HepG2 (cell line): ENCODE results near the gene MYO15A. TPM values are rescaled to one million over a fixed set of nuclear protein-coding genes. Genes with fewer than 3 reads are reported as not detected.
A peak's percentile ranks its signal among the peaks of the same experiment; 100 is the strongest.

ENCODE experiments used
- ATAC-seq: fragments of 200-7000 bp; cut with Tn5 transposase; 3 replicates; pipeline ENCODE4 v1.9.1; 2020; ENCODE audit warnings: mild to moderate bottlenecking, moderate library complexity
- BruUV-seq: library from RNA; stranded (reverse); fragments of 400-500 nt; replicated peaks from 2 replicates; lab custom pipeline; 2021; lab: Mats Ljungman, UMichigan
- CTCF ChIA-PET: fragments of 300-600 bp; formaldehyde crosslinking; extraction: SDS; loops from one replicate; lab custom pipeline; 2021; ENCODE audit warnings: low total read pairs, inconsistent platforms, low intra/inter-chr PET ratio; lab: Yijun Ruan, JAX
- POLR2A ChIA-PET: fragments of 350-600 bp; sonication (Branson Sonifier 250); formaldehyde crosslinking; loops from one replicate; lab custom pipeline; 2020; ENCODE audit warnings: antibody characterized with exemption, inconsistent platforms; lab: Yijun Ruan, JAX
- DNase-seq: peaks from one replicate; pipeline ENCODE4 v3.0.0-alpha.2; 2015; ENCODE audit warnings: low spot score
- FAIRE-seq: peaks from 3 replicates; lab custom pipeline; 2011; peaks lifted over from hg19 to GRCh38; lab: Jason Lieb, UNC
- H2AFZ ChIP-seq: one replicate; pipeline ENCODE4 v1.6.1; 2011; ENCODE audit warnings: low read length, inconsistent platforms
- H3K27ac ChIP-seq: fragments of 300-600 bp; 3 replicates; pipeline ENCODE4 v1.8.0; 2011; ENCODE audit warnings: mixed run types, mild to moderate bottlenecking, mixed read lengths, low read length, inconsistent platforms; ENCODE audit not compliant: insufficient read depth; ENCODE audit errors: extremely low read length
- H3K27me3 ChIP-seq, 2 experiments: fragments of 200-600 bp in 1 of 2; 2 replicates in 1 of 2; 3 replicates in 1 of 2; pipeline versions ENCODE4 v1.6.0 to v1.8.0; 2011; ENCODE audit warnings: low read length in 2 of 2, mild to moderate bottlenecking in 2 of 2, moderate library complexity in 2 of 2, inconsistent platforms in 1 of 2; ENCODE audit not compliant: insufficient read depth in 2 of 2, control insufficient read depth in 1 of 2
- H3K36me3 ChIP-seq, 2 experiments: fragments of 200-600 bp in 1 of 2; replicated peaks in 1 of 2; 2 replicates in 1 of 2; 3 replicates in 1 of 2; pipeline versions ENCODE4 v1.5.1 to v1.8.0; 2011; ENCODE audit warnings: low read length in 2 of 2, inconsistent platforms in 1 of 2; ENCODE audit not compliant: insufficient read depth in 2 of 2, control insufficient read depth in 1 of 2
- H3K4me1 ChIP-seq: 2 replicates; pipeline ENCODE4 v1.5.1; 2012; ENCODE audit warnings: low read length, inconsistent platforms; ENCODE audit not compliant: insufficient read depth
- H3K4me2 ChIP-seq: 2 replicates; pipeline ENCODE4 v1.6.0; 2011; ENCODE audit warnings: low read depth, low read length, inconsistent platforms
- H3K4me3 ChIP-seq, 3 experiments: fragments of 200-600 bp in 1 of 3; sonication (generic), shearing (Covaris generic) in 1 of 3; replicated peaks in 1 of 3; 2 replicates each; pipeline ENCODE4 v1.5.1; 2011 to 2016; ENCODE audit warnings: low read length in 3 of 3, inconsistent platforms in 2 of 3, low read depth in 2 of 3, mild to moderate bottlenecking in 2 of 3, control low read depth in 1 of 3, mixed read lengths in 1 of 3; ENCODE audit not compliant: insufficient read depth in 1 of 3
- H3K79me2 ChIP-seq: one replicate; pipeline ENCODE4 v1.6.1; 2011; ENCODE audit warnings: low read length, inconsistent platforms; ENCODE audit not compliant: insufficient read depth
- H3K9ac ChIP-seq: 2 replicates; pipeline ENCODE4 v1.6.0; 2011; ENCODE audit warnings: mild to moderate bottlenecking, low read depth, low read length, inconsistent platforms; ENCODE audit not compliant: insufficient read depth
- H3K9me3 ChIP-seq: 2 replicates; pipeline ENCODE4 v1.5.1; 2012; ENCODE audit warnings: mild to moderate bottlenecking, low read length
- H4K20me1 ChIP-seq: 2 replicates; pipeline ENCODE4 v1.6.0; 2011; ENCODE audit warnings: inconsistent platforms, mild to moderate bottlenecking, low read length, moderate library complexity; ENCODE audit not compliant: insufficient read depth
- CBFB ChIP-seq: sonication (generic); formaldehyde crosslinking; IDR thresholded peaks from 2 replicates; pipeline ENCODE4 v1.4.0; 2020; ENCODE audit warnings: missing genetic modification reagents
- CCDC6 ChIP-seq: sonication (generic); formaldehyde crosslinking; IDR thresholded peaks from 2 replicates; pipeline ENCODE4 v1.8.1; 2022; ENCODE audit warnings: mild to moderate bottlenecking, missing genetic modification reagents, moderate library complexity
- HNF1A ChIP-seq, 2 experiments: sonication (generic) in 1 of 2; formaldehyde crosslinking in 1 of 2; IDR thresholded peaks; 2 replicates each; pipeline versions ENCODE4 v1.4.0 to v1.6.1; 2016 to 2020; ENCODE audit warnings: borderline replicate concordance in 1 of 2, low read depth in 1 of 2, mild to moderate bottlenecking in 1 of 2, missing genetic modification reagents in 1 of 2
- KDM4B ChIP-seq: sonication (generic); formaldehyde crosslinking; IDR thresholded peaks from 2 replicates; pipeline ENCODE4 v1.4.0; 2020; ENCODE audit warnings: missing genetic modification reagents
- MYC ChIP-seq: sonication (generic); formaldehyde crosslinking; IDR thresholded peaks from 2 replicates; pipeline ENCODE4 v1.9.0; 2021; ENCODE audit warnings: missing genetic modification reagents, borderline replicate concordance
- ZBTB33 ChIP-seq: sonication (generic); formaldehyde crosslinking; IDR thresholded peaks from 2 replicates; pipeline ENCODE4 v1.4.0; 2020; ENCODE audit warnings: missing genetic modification reagents
- WGBS: methylation state at CpG from one replicate; pipeline ENCODE4 v1.1.6; 2017; ENCODE audit warnings: low lambda C conversion rate; 5-methylcytosine and 5-hydroxymethylcytosine counted together
- in situ Hi-C: cut with HindIII; loops from 2 replicates; pipeline ENCODE4 v1.10.0; 2017; ENCODE audit warnings: low pct_unique_long_range_greater_than_20kb; ENCODE audit not compliant: extremely low pct_ligation_motif_present
- intact Hi-C: fragments of 100-400 bp; cut with micrococcal nuclease; formaldehyde crosslinking; loops from one replicate; pipeline ENCODE4 v1.10.0; 2022; ENCODE audit not compliant: unreplicated experiment
- polyA plus RNA-seq, 8 experiments: library from polyadenylated mRNA; depleted of rRNA in 3 of 8; stranded (reverse) in 7 of 8; unstranded in 1 of 8; fragments of >200 nt; fragmentation: Illumina TruSeq in 4 of 8; extraction: Trizol in 4 of 8; gene quantifications; 2 replicates each; pipeline versions ENCODE4 v1.2.1 to v1.2.3, GENCODE V29; 2011 to 2016; ENCODE audit warnings: low read depth in 4 of 8, missing spikeins in 1 of 8, mixed read lengths in 1 of 8; ENCODE audit not compliant: insufficient read depth in 1 of 8
- total RNA-seq, 5 experiments: library from RNA; depleted of rRNA; stranded (reverse); fragments of >200 nt; fragmentation: Illumina TruSeq; extraction: Trizol; gene quantifications; 2 replicates each; pipeline ENCODE4 v1.2.3, GENCODE V29; 2016; ENCODE audit warnings: low read depth in 1 of 5

The MYO15A gene
- total and polyA plus RNA-seq, 2 of the 13 experiments (the other 11 are each of a cell fraction or from before 2014, with no cell fraction given) = 0.07 to 0.20 TPM

GRCh38 chr17:18172531-18173278, 64.1 kb downstream of the MYO15A start (continued):
- TF ChIP-seq HNF1A (IDR thresholded peaks at IDR 0.05; ENCODE audit: low read depth) = no peak
- TF ChIP-seq HNF1A (CRISPR knock-in tag; IDR thresholded peaks at IDR 0.05; ENCODE audit: borderline replicate concordance) = no peak

- peaks cover 7 to 13% of the 10 kb centered on the region in 2 experiments for H3K27me3 ChIP-seq
- BruUV-seq = no TSS peak
- no peak for DNase-seq
- in situ Hi-C loops (no loop called here), intact Hi-C loops (no loop called here)
- no peak for ATAC-seq
- peaks cover 15% of the 10 kb centered on the region for H3K4me1 ChIP-seq
- H3K4me3 ChIP-seq = no peak overlapping the region
- H3K9me3 ChIP-seq = no peaks in the 10 kb centered on the region
- H3K4me2 ChIP-seq = no peak overlapping the region
- no peak overlapping the region for H2AFZ ChIP-seq
- 5% methylated on average over 4 of the region's 14 CpGs for WGBS
- H4K20me1 ChIP-seq = no peaks in the 10 kb centered on the region
- TF ChIP-seq MYC (CRISPR knock-in tag) = no peak
- 0 out of 2 replicates have a peak, but pooled peaks have one; percentile 31 for TF ChIP-seq ZBTB33
- TF ChIP-seq CBFB = no peak
- TF ChIP-seq KDM4B = no peak
- no peak for TF ChIP-seq CCDC6 (CRISPR knock-in tag)
- CTCF ChIA-PET = no interaction called here
- H3K79me2 ChIP-seq = no peaks in the 10 kb centered on the region
- FAIRE-seq = no peak
- POLR2A ChIA-PET = no interaction called here
- no peaks in the 10 kb centered on the region for H3K36me3 ChIP-seq
- H3K9ac ChIP-seq = no peak overlapping the region
- H3K27ac ChIP-seq = no peak overlapping the region
Observed at GRCh38 chr17:18173740-18174139, 65.2 kb downstream of the MYO15A start.
